ENCODE data around the gene BBOX1. TPM values are rescaled to one million over a fixed set of nuclear protein-coding genes. Genes with fewer than 3 reads are reported as not detected.

BBOX1 gene
- total and polyA plus RNA-seq, 2 of the 8 experiments (the other 6 are each of a cell fraction or from before 2014, with no cell fraction given), result not detected

GRCh38 chr11:27173545-27173944 is 132.9 kb downstream of the BBOX1 start:
- no peak overlapping the region for H3K56ac ChIP-seq (replicated peaks; ENCODE audit: insufficient read length, low read depth, low read length)
- no peak overlapping the region for H3K18ac ChIP-seq (ENCODE audit: extremely low read depth, low read length)
- no peak overlapping the region for H3K14ac ChIP-seq (ENCODE audit: insufficient read length)
- no peak overlapping the region for H3K4ac ChIP-seq (replicated peaks; ENCODE audit: insufficient read length, low read depth, low read length)
- H4K20me1 ChIP-seq (replicated peaks in 1 of 2; ENCODE audit: control insufficient read depth in 1 of 2, insufficient read depth in 2 of 2, low read length in 2 of 2), result no peaks in the 10 kb centered on the region
- H3K4me1 ChIP-seq (replicated peaks in 1 of 4; ENCODE audit: control insufficient read depth in 3 of 4, insufficient read depth in 4 of 4, low read length in 3 of 4), result no peaks in the 10 kb centered on the region
- H3K9ac ChIP-seq (replicated peaks in 1 of 4; ENCODE audit: extremely low read depth in 1 of 4, low read depth in 3 of 4, low read length in 3 of 4), result no peak overlapping the region
- no peaks in the 10 kb centered on the region for H3K79me1 ChIP-seq (ENCODE audit: low read depth, low read length)
- WGBS, 2 experiments (ENCODE audit: extremely low coverage in 1 of 2, insufficient coverage in 1 of 2, insufficient read length in 1 of 2, insufficient replicate concordance in 2 of 2, low coverage in 1 of 2, low lambda C conversion rate in 2 of 2, missing lambda C conversion rate in 1 of 2), result 80% methylated on average over 1 of the region's 1 CpG; no CpG with 5 or more reads in 1 of the 2 experiments
- no peak for TF ChIP-seq SIX5 (IDR thresholded peaks at IDR 0.05; ENCODE audit: low read depth, low read length)
- no peak for TF ChIP-seq JUND (IDR thresholded peaks at IDR 0.05; ENCODE audit: low read length)
- H2AFZ ChIP-seq (ENCODE audit: low read length), result no peak overlapping the region
- H4K8ac ChIP-seq (ENCODE audit: extremely low read depth, insufficient read depth, low read length), result no peak overlapping the region
- H3K9me3 ChIP-seq (ENCODE audit: insufficient read depth in 2 of 2, low read depth in 1 of 2, low read length in 1 of 2), result no peaks in the 10 kb centered on the region
- no peak overlapping the region for H3K23ac ChIP-seq (ENCODE audit: insufficient read length)
- no peak overlapping the region for H2BK5ac ChIP-seq (ENCODE audit: low read depth, low read length)
- H2BK12ac ChIP-seq (ENCODE audit: low read depth, low read length), result no peak overlapping the region
- no peak overlapping the region for H2BK15ac ChIP-seq (ENCODE audit: low read length)
- no peak overlapping the region for H2AK5ac ChIP-seq (ENCODE audit: low read depth, low read length)
- H3K27ac ChIP-seq (ENCODE audit: low read depth, low read length), result no peak overlapping the region
- no peak overlapping the region for H2BK20ac ChIP-seq (ENCODE audit: low read length)
- H4K5ac ChIP-seq (ENCODE audit: insufficient read length, low read depth, low read length), result no peak overlapping the region
- ChIA-PET POLR2A (ENCODE audit: partially characterized antibody) (interaction anchor here (0.9 kb wide), 1 partner anchor 11 kb away, joined by 4 read pairs; no protein-coding TSS in a partner anchor), CTCF (ENCODE audit: partially characterized antibody) (interaction anchor here (1.4 to 2.9 kb wide), 3 partner anchors 10 to 312 kb away, joined by 4 to 9 read pairs (median 7); no protein-coding TSS in a partner anchor)
- H3K36me3 ChIP-seq (ENCODE audit: control insufficient read depth in 2 of 4, insufficient read depth in 4 of 4, low read length in 3 of 4), result no peaks in the 10 kb centered on the region
- H3K4me2 ChIP-seq (ENCODE audit: insufficient read depth in 1 of 2, low read depth in 2 of 2, low read length in 2 of 2), result no peak overlapping the region
- H2BK120ac ChIP-seq (replicated peaks; ENCODE audit: low read depth, low read length), result no peak overlapping the region
- H4K91ac ChIP-seq (replicated peaks; ENCODE audit: insufficient read length, low read length), result no peak overlapping the region
- no peak for FAIRE-seq
- no peak for DNase-seq (ENCODE audit: low read depth in 1 of 2, low spot score in 2 of 2)
- no peak overlapping the region for H3K4me3 ChIP-seq (ENCODE audit: extremely low read depth in 1 of 4, insufficient read depth in 2 of 4, low read depth in 3 of 4, low read length in 4 of 4)
- H3K27me3 ChIP-seq (replicated peaks in 1 of 4; ENCODE audit: control insufficient read depth in 3 of 4, extremely low read depth in 1 of 4, insufficient read depth in 3 of 4, low read length in 3 of 4), result peaks cover 0 to 1% (median 0%) of the 10 kb centered on the region in 4 experiments; a peak in 1 of 7 replicates
- H3K23me2 ChIP-seq (ENCODE audit: low read depth, low read length), result no peaks in the 10 kb centered on the region
- no peaks in the 10 kb centered on the region for H3K79me2 ChIP-seq (ENCODE audit: control insufficient read depth in 1 of 2, insufficient read depth in 2 of 2, low read length in 2 of 2)

Measured in H1 (cell line).